Measurements from ENCODE around the gene APOH. TPM values are rescaled to one million over a fixed set of nuclear protein-coding genes. Genes with fewer than 3 reads are reported as not detected.
"Not testable (repeated sequence)": the region's sequence is repeated elsewhere in the genome, so short reads cannot be mapped to it uniquely, and the experiment has no call there.

Gene APOH
- total RNA-seq, 1 donor from 2014 or later: not detected

DNA sequence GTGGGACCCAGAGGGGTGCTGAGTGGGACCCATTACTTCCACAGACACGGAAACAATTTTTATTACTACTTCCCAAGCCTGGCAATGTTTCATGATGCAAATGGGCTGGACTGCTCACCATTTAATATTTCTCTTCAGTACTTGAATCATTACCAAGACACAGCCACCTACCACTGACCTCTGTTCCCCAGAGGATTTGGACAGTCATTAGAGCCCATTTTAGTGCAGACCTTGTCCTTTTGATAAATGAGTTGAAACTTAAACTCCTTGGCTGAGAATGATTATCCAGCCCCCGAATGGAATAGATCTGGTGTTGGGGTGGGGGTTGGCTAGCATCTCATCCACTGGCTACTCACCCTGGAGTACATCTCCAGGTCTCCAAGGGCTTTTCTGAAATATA lies 33.6 kb upstream of the APOH start:
- POLR2A ChIA-PET: no interaction called here
- no peaks in the 10 kb centered on the region for H3K36me3 Mint-ChIP-seq (ENCODE audit: low read depth)
- H3K9me3 Mint-ChIP-seq: peaks cover 2% of the 10 kb centered on the region
- CTCF ChIA-PET: no interaction called here
- no peaks in the 10 kb centered on the region for H3K4me1 Mint-ChIP-seq
- ATAC-seq (ENCODE audit: low read depth) (no peak), DNase-seq (no peak)
- peaks cover 12% of the 10 kb centered on the region for H3K27me3 Mint-ChIP-seq
- TF ChIP-seq, protein P1, sequence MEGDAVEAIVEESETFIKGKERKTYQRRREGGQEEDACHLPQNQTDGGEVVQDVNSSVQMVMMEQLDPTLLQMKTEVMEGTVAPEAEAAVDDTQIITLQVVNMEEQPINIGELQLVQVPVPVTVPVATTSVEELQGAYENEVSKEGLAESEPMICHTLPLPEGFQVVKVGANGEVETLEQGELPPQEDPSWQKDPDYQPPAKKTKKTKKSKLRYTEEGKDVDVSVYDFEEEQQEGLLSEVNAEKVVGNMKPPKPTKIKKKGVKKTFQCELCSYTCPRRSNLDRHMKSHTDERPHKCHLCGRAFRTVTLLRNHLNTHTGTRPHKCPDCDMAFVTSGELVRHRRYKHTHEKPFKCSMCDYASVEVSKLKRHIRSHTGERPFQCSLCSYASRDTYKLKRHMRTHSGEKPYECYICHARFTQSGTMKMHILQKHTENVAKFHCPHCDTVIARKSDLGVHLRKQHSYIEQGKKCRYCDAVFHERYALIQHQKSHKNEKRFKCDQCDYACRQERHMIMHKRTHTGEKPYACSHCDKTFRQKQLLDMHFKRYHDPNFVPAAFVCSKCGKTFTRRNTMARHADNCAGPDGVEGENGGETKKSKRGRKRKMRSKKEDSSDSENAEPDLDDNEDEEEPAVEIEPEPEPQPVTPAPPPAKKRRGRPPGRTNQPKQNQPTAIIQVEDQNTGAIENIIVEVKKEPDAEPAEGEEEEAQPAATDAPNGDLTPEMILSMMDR (IDR thresholded peaks at IDR 0.05): no peak
- intact Hi-C loops (cut with micrococcal nuclease): no loop called here
- H3K27ac Mint-ChIP-seq: no peak overlapping the region
- no peak overlapping the region for H3K4me3 Mint-ChIP-seq

DNA sequence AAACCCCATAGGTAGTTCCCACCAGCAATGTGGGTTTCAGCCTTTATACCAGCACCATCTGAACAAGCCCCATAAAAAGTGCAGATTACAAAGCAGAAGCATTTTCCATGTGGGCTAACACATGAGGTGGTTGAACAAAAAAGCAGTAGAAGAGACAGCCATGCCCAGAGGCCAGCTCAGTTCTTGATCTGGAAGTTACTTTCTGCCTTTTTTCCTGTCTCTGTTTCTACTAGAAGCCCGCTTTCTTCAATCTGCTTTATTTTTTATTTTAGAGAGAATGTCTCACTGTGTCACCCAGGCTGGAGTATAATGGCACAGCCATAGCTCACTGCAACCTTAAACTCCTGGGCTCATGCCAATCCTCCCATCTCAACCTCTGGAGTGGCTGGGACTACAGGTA lies 31.5 kb upstream of the APOH start:
- ChIA-PET POLR2A (no interaction called here), CTCF (no interaction called here)
- no peak overlapping the region for H3K27ac Mint-ChIP-seq
- ATAC-seq (ENCODE audit: low read depth): no peak
- H3K9me3 Mint-ChIP-seq: peaks cover 2% of the 10 kb centered on the region
- H3K27me3 Mint-ChIP-seq: peaks cover 6% of the 10 kb centered on the region
- DNase-seq: no peak
- no peaks in the 10 kb centered on the region for H3K36me3 Mint-ChIP-seq (ENCODE audit: low read depth)
- H3K4me3 Mint-ChIP-seq: no peak overlapping the region
- TF ChIP-seq, protein P1 (IDR thresholded peaks at IDR 0.05): no peak
- H3K4me1 Mint-ChIP-seq: no peaks in the 10 kb centered on the region
- intact Hi-C loops (cut with micrococcal nuclease): no loop called here

DNA sequence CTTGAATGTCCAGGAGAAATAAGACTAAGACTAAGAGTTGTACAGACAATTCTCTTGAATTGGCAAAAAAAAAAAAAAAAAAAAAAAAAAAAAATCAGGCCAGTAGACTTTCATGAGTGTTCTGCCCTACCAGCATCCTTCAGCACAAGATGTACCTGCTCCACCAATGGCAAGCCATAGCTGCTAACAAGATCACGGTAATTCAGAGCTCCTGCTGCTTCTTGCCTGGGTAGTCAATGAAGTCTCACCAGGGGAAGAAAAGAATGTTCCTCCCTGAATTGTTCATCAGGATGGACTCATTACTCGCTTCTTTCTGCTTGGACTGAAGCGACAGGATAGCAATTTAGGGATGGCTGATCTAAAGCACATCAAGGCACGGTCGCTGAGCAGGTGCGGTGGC lies 31.1 kb upstream of the APOH start:
- CTCF ChIA-PET: no interaction called here
- TF ChIP-seq, protein P1 (IDR thresholded peaks at IDR 0.05): no peak
- H3K9me3 Mint-ChIP-seq: peaks cover 2% of the 10 kb centered on the region
- H3K27me3 Mint-ChIP-seq: peaks cover 6% of the 10 kb centered on the region
- POLR2A ChIA-PET: no interaction called here
- H3K36me3 Mint-ChIP-seq (ENCODE audit: low read depth): no peaks in the 10 kb centered on the region
- intact Hi-C loops (cut with micrococcal nuclease): no loop called here
- H3K4me1 Mint-ChIP-seq: no peaks in the 10 kb centered on the region
- H3K4me3 Mint-ChIP-seq: no peak overlapping the region
- H3K27ac Mint-ChIP-seq: no peak overlapping the region
- DNase-seq (no peak), ATAC-seq (ENCODE audit: low read depth) (no peak)

DNA sequence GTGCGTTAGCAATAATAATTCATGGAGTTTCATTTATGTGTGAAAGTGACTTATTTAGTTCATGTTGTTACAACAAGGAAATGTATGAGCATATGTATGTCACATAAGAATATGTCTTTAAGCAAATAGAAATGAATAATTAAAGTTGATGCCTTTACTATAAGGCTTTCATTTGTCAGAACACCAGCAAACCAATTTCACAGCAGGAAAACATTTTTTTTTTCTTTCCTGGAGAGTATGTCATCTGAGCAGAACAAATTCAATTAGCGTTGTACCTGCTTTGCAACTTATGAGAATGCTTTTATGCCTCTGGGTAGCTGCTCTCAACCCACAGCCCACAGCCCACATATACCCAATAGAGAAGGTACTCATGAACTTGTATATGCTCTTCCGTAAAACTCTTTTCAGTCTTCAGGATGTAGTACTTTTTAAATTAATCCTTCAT lies 26.3 kb upstream of the APOH start:
- H3K4me1 Mint-ChIP-seq: no peaks in the 10 kb centered on the region
- POLR2A ChIA-PET: no interaction called here
- no peaks in the 10 kb centered on the region for H3K9me3 Mint-ChIP-seq
- DNase-seq (no peak), ATAC-seq (ENCODE audit: low read depth) (no peak)
- no peak overlapping the region for H3K4me3 Mint-ChIP-seq
- H3K27me3 Mint-ChIP-seq: no peaks in the 10 kb centered on the region
- intact Hi-C loops (cut with micrococcal nuclease): loop anchor here (1.0 kb wide), 1 partner anchor 312 kb away; no protein-coding TSS in a partner anchor
- TF ChIP-seq, protein P1 (IDR thresholded peaks at IDR 0.05): no peak
- H3K36me3 Mint-ChIP-seq (ENCODE audit: low read depth): no peaks in the 10 kb centered on the region
- H3K27ac Mint-ChIP-seq: no peak overlapping the region
- CTCF ChIA-PET: interaction anchor here (1.4 to 2.8 kb wide), 2 partner anchors 42 to 312 kb away, joined by 3 to 28 read pairs; no protein-coding TSS in a partner anchor

DNA sequence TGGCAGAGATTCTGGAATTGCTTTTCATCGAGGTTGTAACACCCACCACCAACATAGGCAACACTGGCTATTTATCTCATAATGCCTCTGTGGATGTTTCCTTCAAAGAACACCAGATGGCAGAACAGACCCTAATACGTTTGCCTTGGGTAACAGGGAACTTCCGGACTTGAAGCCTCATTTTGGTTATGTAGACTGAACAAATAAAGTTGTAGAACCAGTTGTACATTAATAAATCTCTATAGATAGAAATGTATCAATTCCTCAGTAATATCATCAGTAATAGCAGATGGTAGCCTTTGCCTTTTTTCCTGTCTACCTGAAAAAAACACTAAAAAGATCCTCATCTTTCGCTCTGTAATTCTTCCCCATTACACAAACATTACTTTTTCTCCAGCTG lies 25.9 kb upstream of the APOH start:
- H3K27me3 Mint-ChIP-seq: no peaks in the 10 kb centered on the region
- H3K36me3 Mint-ChIP-seq (ENCODE audit: low read depth): no peaks in the 10 kb centered on the region
- no peak overlapping the region for H3K27ac Mint-ChIP-seq
- H3K4me3 Mint-ChIP-seq: no peak overlapping the region
- peak; percentile 49 for ATAC-seq (ENCODE audit: low read depth)
- DNase-seq: no peak
- TF ChIP-seq, protein P1 (IDR thresholded peaks at IDR 0.05): no peak
- no peaks in the 10 kb centered on the region for H3K4me1 Mint-ChIP-seq
- intact Hi-C loops (cut with micrococcal nuclease): loop anchor here (1.0 kb wide), 1 partner anchor 312 kb away; no protein-coding TSS in a partner anchor
- ChIA-PET CTCF (interaction anchor here (1.4 to 2.8 kb wide), 2 partner anchors 42 to 312 kb away, joined by 3 to 28 read pairs; no protein-coding TSS in a partner anchor), POLR2A (no interaction called here)
- H3K9me3 Mint-ChIP-seq: no peaks in the 10 kb centered on the region

DNA sequence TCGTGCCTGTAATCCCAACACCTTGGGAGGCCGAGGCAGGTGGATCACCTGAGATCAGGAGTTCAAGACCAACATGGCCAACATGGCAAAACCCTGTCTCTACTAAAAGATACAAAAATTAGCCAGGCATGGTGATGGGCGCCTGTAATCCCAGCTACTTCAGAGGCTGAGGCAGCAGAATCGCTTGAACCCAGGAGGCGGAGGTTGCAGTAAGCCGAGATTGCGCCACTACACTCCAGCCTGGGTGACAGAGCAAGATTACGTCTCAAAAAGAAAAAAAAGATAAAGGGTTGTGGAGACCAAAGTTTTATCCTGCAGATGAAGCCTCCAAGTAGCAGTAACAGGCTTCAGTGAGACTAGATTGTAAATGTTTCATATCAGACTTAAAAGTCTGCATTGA lies 24.2 kb upstream of the APOH start:
- ATAC-seq (ENCODE audit: low read depth); H3K27me3 Mint-ChIP-seq; H3K4me3 Mint-ChIP-seq; CTCF ChIA-PET; H3K4me1 Mint-ChIP-seq; POLR2A ChIA-PET; DNase-seq; intact Hi-C loops (cut with micrococcal nuclease); H3K36me3 Mint-ChIP-seq (ENCODE audit: low read depth); H3K27ac Mint-ChIP-seq; H3K9me3 Mint-ChIP-seq: not testable (repeated sequence)

All from activated B cell treated with CpG ODN at 0.5 μM for 24 hours (primary cell).